ENCODE data around the gene NDUFA13.

The NDUFA13 gene

DNA sequence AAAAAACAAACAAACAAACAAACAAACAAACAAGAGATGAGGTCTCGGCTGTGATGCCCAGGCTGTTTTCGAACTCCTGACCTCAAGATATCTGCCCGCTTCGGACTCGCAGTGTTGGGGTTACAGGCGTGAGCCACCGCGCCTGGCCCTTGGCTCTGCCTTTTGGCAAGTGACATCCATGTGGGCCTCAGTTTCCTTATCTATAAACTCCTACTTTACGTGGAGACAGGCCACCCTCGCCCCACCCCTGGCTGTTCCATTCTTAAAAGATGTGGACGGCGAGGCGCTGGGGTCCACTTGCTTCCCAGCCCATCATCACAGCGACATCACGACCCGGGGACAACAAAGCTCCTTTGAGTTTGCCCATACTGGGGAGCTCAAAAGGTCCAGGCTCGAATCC, 2.3 kb upstream of the NDUFA13 start:
- DNase-seq: no peak

- DNase-seq: no peak
Measured at GRCh38 chr19:19514215-19514657, 1.8 kb upstream of the NDUFA13 start.

- DNase-seq: no peak
Measured at GRCh38 chr19:19514881-19515641, 964 bp upstream of the NDUFA13 start, which contains the start of gene TSSK6. Gene TSSK6, minus strand, starts transcription at chr19:19515548. Its CDS starts 121 bp downstream, at chr19:19515427.

GRCh38 chr19:19517235-19517619, 1.2 kb downstream of the NDUFA13 start:
- no peak for DNase-seq

GRCh38 chr19:19520989-19521388, 5.0 kb downstream of the NDUFA13 start:
- DNase-seq: no peak

DNA sequence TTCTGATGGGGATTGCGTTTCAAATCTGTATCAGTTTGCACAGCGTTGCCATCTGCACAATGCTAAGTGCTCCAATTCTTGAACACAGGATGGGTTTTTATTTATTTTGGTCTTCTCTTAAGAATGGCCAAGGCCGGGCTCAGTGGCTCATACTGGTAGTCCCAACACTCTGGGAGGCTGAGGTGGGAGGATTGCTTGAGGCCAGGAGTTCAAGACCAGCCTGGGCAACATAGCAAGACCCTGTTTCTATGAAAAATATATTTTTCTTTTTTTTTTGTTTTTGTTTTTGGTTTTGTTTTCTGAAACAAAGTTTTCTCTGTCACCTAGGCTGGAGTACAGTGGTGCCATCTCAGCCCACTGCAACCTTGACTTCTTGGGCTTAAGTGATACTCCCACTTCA, 7.2 kb downstream of the NDUFA13 start:
- DNase-seq: no peak

DNA sequence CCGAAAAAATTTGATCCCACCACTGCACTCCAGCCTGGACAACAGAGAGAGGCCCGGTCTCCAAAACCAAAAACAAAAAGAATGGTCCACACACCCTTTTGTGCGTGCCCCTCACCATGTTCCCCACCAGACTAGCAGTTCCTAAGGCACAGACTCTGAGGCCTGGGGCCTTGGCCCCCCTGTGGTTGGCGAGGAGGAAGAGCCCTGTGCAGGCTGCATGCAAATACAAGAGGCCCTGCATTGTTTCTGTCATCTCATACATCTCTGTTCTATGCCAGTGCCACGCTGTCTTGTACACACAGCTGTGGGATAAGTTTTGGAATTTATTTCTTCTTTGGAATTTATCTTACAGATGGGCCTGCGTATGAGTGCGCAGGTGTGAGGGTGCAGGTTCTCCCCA, 8.0 kb downstream of the NDUFA13 start:
- no peak for DNase-seq

DNA sequence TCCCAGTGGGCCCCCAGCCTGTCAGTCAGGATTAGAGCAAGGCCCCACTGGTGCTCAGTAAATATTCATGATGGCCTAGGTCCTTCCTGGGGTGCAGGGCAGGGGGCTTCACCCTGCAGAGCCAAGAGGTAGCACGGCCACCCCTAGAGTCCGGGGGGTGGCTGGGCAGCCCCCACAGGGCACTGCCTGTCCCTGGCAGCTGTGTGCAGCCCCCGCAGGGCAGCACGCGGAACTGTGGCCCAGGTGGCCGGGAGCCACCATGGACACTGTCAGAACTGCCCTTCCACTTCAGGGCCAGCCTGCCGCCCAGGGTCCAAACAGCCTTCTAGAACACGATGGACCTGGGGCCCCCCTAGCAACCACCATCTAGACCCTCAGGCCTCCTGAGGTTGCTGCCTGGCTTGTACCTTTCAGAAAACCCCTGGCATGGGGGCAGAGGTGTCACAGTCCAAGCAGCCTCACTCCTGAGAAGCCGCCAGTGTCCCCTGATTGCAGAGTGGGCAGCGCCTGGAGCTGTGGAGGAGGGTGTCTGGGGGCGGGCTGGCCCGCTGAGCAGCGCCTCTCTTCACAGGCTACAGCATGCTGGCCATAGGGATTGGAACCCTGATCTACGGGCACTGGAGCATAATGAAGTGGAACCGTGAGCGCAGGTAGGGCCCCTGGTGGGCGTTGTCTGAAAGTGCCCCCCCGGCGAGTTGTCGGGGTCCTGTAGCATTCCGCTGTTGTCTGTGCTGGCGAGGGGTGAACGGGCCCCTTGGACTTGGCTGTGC, 9.8 kb downstream of the NDUFA13 start:
- DNase-seq: no peak

- no peak for DNase-seq
Measured at GRCh38 chr19:19526581-19527370, 10.8 kb downstream of the NDUFA13 start.

DNA sequence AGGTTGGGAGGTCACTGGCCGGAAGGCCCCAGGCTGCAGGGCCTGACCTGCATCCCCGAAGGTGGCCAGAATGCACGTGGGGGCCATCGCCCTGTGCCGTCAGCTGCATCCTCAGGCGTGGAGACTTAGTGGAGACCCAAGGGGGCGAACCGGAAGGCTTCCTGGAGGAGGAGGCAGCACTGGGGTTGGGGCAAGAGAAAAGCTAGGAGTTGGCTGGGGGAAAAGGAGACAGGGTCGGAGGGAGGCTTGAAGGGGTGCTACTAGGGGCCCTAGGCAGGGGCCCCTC, 11.3 kb downstream of the NDUFA13 start:
- DNase-seq: no peak

DNA sequence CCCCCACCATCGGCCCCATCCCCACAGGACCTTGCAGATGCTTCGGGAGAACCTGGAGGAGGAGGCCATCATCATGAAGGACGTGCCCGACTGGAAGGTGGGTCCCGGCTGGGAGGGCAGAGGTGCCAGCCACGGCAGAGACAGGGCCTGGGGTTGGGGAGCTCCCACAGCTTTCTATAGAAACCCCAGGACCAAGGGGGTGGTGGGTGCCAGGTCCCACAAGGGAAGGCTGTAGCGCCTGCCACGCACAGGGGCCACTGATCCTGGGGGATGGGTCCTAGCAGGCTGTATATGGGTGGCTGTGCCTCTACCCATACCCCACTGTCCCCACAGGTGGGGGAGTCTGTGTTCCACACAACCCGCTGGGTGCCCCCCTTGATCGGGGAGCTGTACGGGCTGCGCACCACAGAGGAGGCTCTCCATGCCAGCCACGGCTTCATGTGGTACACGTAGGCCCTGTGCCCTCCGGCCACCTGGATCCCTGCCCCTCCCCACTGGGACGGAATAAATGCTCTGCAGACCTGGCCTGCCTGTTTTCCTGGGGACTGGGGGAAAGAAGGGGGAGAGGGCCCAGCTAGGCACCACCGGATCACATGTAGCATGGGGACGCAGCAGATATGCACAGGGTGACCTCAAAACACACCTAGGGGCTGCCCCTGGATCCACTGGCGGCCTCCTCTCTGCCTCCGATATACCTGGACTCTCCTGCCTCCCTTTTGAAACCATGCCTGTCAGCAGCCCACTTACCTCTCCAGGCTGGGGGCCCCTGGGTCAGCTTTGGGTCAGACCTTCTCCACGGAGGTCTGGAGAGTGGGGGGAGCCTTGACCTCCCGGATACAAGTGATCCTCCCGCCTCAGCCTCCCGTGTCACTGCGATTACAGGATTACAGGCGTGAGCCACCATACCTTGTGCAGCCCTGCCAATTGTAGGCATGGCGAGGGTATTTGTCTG, 11.9 kb downstream of the NDUFA13 start:
- no peak for DNase-seq

GRCh38 chr19:19528721-19529490, 12.9 kb downstream of the NDUFA13 start, which contains the start of gene YJEFN3:
Gene YJEFN3, plus strand, starts transcription at chr19:19528911. Its CDS starts 22 bp downstream, at chr19:19528933.
- DNase-seq: no peak

GRCh38 chr19:19529783-19530422, 13.9 kb downstream of the NDUFA13 start:
- DNase-seq: no peak

DNA sequence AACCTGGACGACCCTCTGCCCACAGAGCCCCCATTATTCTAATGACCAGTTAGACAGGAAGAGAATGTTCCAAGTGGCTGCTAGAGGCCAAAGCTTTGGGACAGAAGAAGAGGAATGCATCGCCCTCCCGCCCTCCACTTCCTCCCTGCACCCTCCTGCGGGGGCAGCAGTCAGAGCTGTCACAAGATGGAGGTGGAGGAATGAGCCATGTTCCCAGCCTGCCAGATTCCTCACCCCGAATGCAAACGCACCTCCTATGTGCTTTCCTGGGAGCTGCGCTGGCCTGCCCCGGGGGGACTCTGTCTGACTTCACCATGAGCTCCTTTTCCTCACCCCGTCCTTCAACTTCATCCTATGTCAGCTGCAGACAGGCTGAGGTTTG, 14.4 kb downstream of the NDUFA13 start:
- no peak for DNase-seq

GRCh38 chr19:19530889-19531288, 14.9 kb downstream of the NDUFA13 start:
- no peak for DNase-seq

DNA sequence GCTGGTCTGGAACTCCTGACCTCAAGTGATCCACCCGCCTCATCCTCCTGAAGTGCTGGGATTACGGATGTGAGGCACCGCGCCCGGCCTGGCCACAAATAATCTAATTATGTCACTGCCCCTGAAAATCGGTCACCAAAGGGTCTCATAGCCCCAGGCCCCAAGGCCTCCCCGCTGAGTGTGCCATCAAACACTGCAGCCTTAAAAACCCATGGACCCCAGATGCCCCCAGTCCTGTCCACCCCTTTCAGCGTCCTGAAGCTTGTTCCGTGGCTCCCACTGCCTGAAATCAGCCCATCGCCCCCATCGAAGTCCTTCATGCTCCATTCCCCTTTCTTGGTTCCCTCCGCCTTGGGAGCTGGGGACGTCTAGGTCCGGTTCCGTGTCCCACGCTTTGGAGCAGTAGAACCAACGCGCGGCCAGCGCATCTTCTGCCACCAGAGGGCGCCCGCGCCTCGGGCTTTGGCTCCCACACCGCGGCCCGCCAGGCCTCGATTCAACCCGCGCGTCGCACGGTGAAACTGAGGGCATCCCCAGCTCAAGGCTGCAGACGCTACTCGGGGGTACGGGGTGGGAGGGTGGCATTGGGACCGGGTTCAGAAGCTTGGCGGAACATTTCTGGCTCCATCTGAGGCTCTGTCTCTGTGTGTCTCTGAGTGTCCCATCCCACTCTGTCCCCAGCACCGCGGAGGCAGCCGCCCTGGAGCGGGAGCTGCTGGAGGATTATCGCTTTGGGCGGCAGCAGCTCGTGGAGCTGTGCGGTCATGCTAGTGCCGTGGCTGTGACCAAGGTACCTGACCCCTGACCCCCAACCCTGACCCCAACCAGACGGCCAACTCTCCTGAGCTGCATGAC, 16.2 kb downstream of the NDUFA13 start:
- DNase-seq: peak; percentile 88

DNA sequence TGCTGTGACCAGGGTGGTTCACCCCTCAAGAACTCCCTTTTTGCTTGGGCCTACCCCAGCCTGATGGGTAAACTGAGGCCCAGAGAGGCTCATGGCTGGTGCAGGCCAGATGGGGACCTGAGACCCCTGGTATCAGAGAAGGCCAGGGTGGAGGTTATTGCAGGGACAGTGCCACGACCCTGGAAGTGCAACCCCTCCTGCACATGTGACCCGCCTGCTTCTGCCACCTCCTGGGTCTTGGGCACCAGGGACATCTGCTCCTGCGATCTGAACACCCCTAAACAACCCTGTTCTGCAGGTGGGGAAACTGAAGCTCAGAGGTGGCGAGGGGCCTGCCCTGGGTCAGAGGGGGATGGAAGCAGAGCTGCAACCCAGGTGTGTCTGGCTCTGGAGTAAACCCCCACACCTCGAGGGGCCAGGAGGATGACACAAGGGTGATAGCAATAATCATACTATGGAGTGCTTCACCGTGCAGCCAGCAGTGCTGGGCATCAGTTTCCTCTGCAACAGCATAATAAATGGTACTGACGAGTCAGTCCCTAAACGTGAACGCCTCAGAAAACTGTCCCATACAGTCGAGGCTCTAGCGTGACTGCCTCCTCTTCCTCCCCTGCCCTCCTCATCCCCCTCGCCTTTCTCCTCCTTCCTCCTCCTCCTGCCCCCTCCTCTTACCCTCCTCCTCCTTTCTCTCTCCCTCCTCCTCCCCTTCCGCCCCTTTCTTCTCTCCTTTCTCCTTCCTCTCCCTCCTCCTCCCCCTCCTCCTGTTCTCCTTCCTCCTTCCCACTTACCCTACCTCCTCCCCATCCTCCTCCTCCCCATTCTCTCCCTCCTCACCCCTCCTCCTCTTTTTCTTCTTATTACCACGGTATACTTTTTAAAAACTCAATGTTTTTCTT, 17.0 kb downstream of the NDUFA13 start:
- no peak for DNase-seq

DNA sequence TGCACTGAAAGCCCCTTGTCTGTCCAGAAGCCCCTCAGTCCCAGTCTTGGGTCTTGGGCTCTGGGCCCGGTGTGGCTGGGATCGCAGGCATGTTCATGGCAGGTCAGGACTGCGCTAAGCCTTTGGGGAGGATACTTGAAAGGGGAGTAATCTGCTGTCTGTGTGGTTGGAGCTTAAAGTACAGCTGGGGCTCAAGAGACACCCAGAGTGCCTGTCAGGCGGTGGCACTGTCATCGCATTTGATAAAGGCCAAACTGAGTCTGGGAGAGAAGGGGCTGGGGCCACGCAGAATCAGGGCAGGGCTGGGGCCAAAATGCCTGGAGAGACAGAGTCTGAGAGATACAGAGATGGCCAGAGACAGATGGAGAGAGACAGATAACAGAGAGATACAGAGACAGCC, 17.8 kb downstream of the NDUFA13 start:
- DNase-seq: no peak

Measured in activated naive CD4-positive, alpha-beta T cell treated with Interleukin-2 at 50 U/mL for 16 hours (primary cell).